ENCODE results near the gene CD247.

The CD247 gene

DNA sequence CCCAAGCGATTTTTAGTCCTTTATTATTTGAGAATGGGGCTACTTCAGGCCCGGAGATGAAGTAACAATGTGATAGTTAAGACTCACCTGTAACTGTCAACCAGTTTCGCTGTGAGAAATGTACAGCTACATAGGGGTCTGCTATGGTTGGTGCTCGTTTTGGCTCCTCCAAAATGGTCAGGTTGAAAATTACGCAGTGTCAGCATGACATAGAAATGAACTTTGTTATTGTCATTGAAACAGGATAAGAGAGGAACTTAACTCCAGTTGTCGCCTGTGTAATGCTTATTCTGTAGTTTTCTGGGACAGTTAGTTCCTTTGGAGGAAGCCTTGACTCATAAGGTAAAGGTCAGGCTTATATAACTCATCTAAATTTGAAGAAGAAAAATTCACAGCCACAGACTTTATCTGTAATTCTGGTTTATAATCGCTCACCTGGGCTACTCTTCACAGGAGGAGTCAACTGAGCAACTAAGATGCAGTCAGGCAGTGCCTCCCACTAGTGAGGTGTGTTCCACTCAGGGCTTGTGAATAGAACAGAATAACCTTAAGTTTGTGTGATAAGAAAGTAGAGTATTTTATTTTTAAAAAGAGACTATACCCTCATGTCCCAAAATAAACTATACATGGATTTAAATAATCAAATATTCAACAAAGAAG lies 130.9 kb downstream of the CD247 start:
- H3K9ac ChIP-seq (ENCODE audit: low read length), result no peak overlapping the region
- no peaks in the 10 kb centered on the region for H3K4me1 ChIP-seq (ENCODE audit: low read length)
- H3K27ac ChIP-seq (ENCODE audit: low read length), result no peak overlapping the region
- no peak for DNase-seq
- H2AFZ ChIP-seq (ENCODE audit: low read length), result no peak overlapping the region
- H3K9me3 ChIP-seq (replicated peaks; ENCODE audit: insufficient read depth, low read length), result no peaks in the 10 kb centered on the region
- no peaks in the 10 kb centered on the region for H3K36me3 ChIP-seq (replicated peaks; ENCODE audit: insufficient read depth, low read length)
- H3F3A ChIP-seq (ENCODE audit: insufficient read depth, low read length), result no peaks in the 10 kb centered on the region
- H3K9me2 ChIP-seq (replicated peaks; ENCODE audit: insufficient read depth, low read length), result no peaks in the 10 kb centered on the region
- no peaks in the 10 kb centered on the region for H3K27me3 ChIP-seq (replicated peaks; ENCODE audit: insufficient read depth, low read length)
- H3K79me2 ChIP-seq (ENCODE audit: low read length), result no peaks in the 10 kb centered on the region
- no peak overlapping the region for H3K4me2 ChIP-seq (ENCODE audit: low read depth, low read length)
- no peaks in the 10 kb centered on the region for H4K20me1 ChIP-seq (ENCODE audit: insufficient read depth, low read length)
- no peak for TF ChIP-seq EZH2 (optimal IDR thresholded peaks at IDR 0.05; ENCODE audit: low read depth, low read length)
- TF ChIP-seq, protein P1, sequence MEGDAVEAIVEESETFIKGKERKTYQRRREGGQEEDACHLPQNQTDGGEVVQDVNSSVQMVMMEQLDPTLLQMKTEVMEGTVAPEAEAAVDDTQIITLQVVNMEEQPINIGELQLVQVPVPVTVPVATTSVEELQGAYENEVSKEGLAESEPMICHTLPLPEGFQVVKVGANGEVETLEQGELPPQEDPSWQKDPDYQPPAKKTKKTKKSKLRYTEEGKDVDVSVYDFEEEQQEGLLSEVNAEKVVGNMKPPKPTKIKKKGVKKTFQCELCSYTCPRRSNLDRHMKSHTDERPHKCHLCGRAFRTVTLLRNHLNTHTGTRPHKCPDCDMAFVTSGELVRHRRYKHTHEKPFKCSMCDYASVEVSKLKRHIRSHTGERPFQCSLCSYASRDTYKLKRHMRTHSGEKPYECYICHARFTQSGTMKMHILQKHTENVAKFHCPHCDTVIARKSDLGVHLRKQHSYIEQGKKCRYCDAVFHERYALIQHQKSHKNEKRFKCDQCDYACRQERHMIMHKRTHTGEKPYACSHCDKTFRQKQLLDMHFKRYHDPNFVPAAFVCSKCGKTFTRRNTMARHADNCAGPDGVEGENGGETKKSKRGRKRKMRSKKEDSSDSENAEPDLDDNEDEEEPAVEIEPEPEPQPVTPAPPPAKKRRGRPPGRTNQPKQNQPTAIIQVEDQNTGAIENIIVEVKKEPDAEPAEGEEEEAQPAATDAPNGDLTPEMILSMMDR (IDR thresholded peaks at IDR 0.05; ENCODE audit: low read length), result no peak
- TF ChIP-seq EZH2phosphoT487 (IDR thresholded peaks at IDR 0.05; ENCODE audit: low read length), result no peak
- no peak overlapping the region for H3K4me3 ChIP-seq (ENCODE audit: low read length)
